HAP-1 (cell line): ENCODE measurements around the gene FAM43B.

Source experiments
- DNase-seq, 2 experiments: peaks; one replicate each; pipeline ENCODE4 v3.0.0-alpha.2; 2016 to 2020; ENCODE audit warnings: low spot score in 2 of 2
- H3K27me3 ChIP-seq: fragments of 250-450 bp; sonication (Bioruptor Pico); 2 replicates; pipeline ENCODE4 v1.5.1; 2020; ENCODE audit warnings: low read depth, mild to moderate bottlenecking, moderate library complexity
- H3K36me3 ChIP-seq: fragments of 250-450 bp; sonication (Bioruptor Pico); replicated peaks from 2 replicates; pipeline ENCODE4 v1.5.1; 2020; ENCODE audit warnings: mild to moderate bottlenecking
- H3K4me1 ChIP-seq: fragments of 250-450 bp; sonication (Bioruptor Pico); 2 replicates; pipeline ENCODE4 v1.5.1; 2020; ENCODE audit warnings: mild to moderate bottlenecking
- H3K4me3 ChIP-seq: fragments of 250-450 bp; sonication (Bioruptor Pico); 2 replicates; pipeline ENCODE4 v1.5.1; 2020; ENCODE audit warnings: mild to moderate bottlenecking, moderate library complexity
- H3K9me3 ChIP-seq: fragments of 250-450 bp; sonication (Bioruptor Pico); 2 replicates; pipeline ENCODE4 v1.5.1; 2020; ENCODE audit warnings: mild to moderate bottlenecking, moderate library complexity
- in situ Hi-C: fragments of 300-500 bp; cut with MboI; formaldehyde crosslinking; loops from 3 replicates; pipeline ENCODE4 v1.14.3; 2020; ENCODE audit warnings: low sequenced_read_pairs, inconsistent platforms, mixed read lengths

The FAM43B gene

DNA sequence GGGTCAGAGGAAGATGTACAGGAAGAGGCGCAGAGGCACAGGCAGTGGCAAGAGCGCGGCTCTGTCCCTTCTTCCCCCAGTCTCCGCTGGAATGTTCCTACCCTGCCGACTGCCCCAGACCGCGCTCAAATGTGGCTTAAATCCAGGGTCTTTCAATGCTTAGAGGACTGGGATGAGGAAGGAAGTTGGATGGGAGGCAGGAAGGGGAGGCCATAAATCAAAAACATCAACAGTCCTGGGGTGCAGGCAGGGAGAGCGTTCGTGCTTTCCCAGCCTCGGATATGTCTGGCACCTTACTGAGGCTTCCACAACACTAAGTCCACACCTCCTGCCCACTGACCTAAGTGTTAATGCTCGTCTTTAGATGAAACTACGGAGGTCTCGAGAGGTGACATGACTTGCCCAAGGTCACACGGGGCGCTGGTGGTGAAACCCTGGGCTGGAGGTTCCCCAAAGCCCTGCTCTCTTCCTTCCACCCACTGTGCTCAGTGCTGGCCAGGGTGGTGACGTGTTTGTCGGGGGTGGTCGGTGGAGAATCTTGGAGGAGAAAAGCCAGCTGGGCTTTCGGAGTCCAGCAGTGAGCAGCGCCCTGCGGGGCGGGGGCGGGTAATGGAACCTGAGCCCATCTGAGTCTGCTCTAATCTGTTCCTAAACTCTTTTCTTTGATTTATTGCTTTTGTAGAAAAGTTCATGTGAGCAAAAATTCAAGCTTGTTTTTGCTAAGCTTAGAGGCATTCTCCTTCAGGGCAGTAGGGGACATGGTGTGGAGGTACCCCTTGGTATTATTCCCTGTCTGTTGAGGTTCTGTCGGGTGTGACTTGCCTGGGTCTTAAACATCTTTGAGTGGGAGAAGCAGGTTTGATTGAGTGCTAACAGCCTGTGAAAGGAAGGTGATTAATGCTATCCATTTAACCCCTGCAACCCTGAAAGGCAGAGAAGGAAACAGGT, 37.2 kb downstream of the FAM43B start:
- Histone ChIP-seq H3K4me1 (peaks cover 7% of the 10 kb centered on the region), H3K36me3 (no peaks in the 10 kb centered on the region), H3K9me3 (no peaks in the 10 kb centered on the region), H3K27me3 (0 out of 2 replicates have a peak, but pooled peaks cover 5% of the 10 kb centered on the region), H3K4me3 (peak overlapping the region; percentile 22)
- in situ Hi-C loops, result no loop called here
- peak in 1 of 2 experiments; percentile 32 for DNase-seq

DNA sequence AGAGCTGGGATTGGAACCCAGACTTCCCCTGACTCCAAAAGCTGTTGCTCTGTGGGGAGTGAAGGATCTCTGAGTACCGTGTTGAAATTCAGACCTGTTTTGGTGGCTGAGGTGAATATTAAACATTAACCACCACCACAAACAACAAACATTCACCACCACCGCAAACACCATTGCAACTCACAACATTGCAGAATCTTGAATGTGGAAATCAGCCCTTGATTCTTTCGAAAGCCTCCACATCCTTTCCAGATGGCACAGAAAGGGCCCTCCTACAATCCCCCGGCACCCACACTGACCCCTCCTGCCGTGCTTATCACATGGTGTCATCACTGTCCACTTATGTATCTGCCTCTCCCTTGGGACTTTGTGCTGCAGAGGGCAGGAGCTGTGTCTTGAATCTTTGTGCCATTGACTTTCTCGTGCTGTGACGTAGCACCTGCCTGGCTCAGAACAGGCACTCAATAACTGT, 38.0 kb downstream of the FAM43B start:
- in situ Hi-C loops, result no loop called here
- Histone ChIP-seq H3K4me3 (no peak overlapping the region), H3K9me3 (no peaks in the 10 kb centered on the region), H3K4me1 (peaks cover 7% of the 10 kb centered on the region), H3K27me3 (0 out of 2 replicates have a peak, but pooled peaks cover 5% of the 10 kb centered on the region), H3K36me3 (no peaks in the 10 kb centered on the region)
- no peak for DNase-seq

DNA sequence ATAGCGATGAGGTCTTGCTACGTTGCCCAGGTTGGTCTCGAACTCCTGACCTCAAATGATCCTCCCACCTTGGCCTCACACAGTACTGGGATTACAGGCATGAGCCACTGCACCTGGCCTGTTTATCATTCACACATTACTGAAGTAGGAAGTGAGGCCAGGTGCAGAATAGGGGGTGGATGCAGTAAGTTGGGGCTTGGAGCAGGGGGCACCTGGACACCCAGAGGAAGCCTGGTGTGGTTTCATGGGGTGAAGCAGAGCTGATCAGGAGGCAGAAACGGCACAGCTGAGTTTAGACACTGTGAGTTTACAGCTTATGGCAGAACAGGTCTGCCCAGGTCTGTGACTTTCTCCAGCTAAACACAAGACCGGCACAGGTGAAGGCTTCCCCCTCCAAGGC, 41.4 kb downstream of the FAM43B start:
- H3K9me3 ChIP-seq, result no peaks in the 10 kb centered on the region
- in situ Hi-C loops, result no loop called here
- H3K4me1 ChIP-seq, result peaks cover 7% of the 10 kb centered on the region
- H3K36me3 ChIP-seq, result no peaks in the 10 kb centered on the region
- no peak overlapping the region for H3K4me3 ChIP-seq
- H3K27me3 ChIP-seq, result 0 out of 2 replicates have a peak, but pooled peaks cover 5% of the 10 kb centered on the region
- DNase-seq, result no peak

DNA sequence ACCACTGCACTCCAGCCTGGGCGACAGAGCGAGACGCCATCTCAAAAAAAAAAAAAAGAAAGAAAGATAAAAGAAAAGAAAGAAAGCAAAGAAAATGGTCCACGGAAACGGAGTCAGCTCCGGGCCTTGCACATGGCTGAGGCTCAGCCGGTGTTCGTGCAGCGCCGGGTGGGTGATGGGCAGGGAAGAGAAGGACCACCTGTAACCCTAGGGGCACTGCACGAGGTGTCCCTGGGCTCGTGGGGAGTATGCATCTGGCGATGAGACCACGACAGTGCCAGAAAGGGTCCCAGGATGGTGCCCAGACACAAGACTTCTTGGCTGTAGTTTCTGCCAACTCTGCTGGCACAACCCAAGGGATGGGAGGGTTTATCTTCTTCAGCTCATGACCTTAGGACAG, 42.4 kb downstream of the FAM43B start:
- H3K36me3 ChIP-seq, result no peaks in the 10 kb centered on the region
- H3K4me1 ChIP-seq, result peaks cover 2% of the 10 kb centered on the region
- DNase-seq, result no peak
- H3K9me3 ChIP-seq, result no peaks in the 10 kb centered on the region
- 0 out of 2 replicates have a peak, but pooled peaks cover under 1% of the 10 kb centered on the region for H3K27me3 ChIP-seq
- in situ Hi-C loops, result no loop called here
- H3K4me3 ChIP-seq, result no peak overlapping the region

DNA sequence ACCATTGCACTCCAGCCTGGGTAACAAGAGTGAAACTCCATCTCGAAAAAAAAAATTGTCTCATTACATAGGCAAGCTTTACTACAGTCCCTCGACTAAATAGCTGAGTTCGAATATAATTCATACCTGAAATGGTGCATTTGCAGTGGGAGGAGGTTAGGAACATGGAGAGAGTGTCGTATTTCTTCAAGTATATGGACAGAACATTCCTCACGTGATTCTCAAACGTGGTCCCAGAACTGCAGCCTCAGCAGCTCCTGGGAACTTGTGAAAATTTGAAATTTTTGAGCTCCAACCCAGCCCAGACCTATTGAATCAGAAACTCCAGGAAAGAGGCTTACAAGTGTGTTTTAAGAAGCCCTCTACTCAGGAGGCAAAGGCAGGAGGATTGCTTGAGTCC, 43.7 kb downstream of the FAM43B start:
- H3K36me3 ChIP-seq, result no peaks in the 10 kb centered on the region
- H3K4me1 ChIP-seq, result no peaks in the 10 kb centered on the region
- H3K9me3 ChIP-seq, result no peaks in the 10 kb centered on the region
- DNase-seq, result no peak
- H3K27me3 ChIP-seq, result no peaks in the 10 kb centered on the region
- H3K4me3 ChIP-seq, result no peak overlapping the region
- in situ Hi-C loops, result no loop called here

DNA sequence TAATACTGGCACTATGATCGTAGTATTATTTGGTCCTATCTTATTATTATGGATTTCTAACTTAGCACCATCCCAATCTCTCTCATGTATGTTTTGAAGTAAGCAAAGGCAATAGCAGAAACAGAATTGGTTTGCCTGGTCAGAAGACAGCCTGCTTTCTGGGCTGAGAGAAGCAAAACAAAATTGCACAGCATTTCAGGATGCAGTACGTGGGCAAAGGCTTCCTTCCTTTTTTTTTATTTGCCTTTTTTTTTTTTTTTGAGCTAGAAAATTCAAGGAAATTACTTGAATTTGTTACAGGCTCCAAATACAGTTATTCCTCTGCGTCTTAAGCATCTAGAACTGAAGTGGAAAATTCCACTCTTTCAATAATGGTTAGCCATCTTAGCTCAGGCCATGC, 45.3 kb downstream of the FAM43B start:
- no peak for DNase-seq
- no peaks in the 10 kb centered on the region for H3K36me3 ChIP-seq
- H3K4me1 ChIP-seq, result no peaks in the 10 kb centered on the region
- H3K4me3 ChIP-seq, result no peak overlapping the region
- no peaks in the 10 kb centered on the region for H3K27me3 ChIP-seq
- in situ Hi-C loops, result no loop called here
- no peaks in the 10 kb centered on the region for H3K9me3 ChIP-seq

DNA sequence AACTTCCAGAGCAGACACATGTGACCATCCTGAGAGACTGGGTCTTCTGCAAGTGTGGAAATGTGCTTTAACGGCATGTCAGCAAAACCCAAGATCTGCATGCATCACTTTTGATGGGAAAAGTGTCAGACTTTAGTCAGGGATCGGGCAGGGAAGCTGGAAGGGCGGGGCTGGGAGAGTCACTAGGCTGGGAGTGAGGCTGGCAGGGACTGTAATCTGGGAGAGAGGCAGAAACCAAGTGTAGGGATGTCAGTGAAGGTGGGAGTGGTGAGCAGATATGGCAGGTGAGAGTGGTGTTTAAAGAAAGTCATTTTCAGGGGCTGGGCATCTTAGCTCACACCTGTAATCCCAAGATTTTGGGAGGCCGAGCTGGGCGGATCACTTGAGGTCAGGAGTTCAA, 47.8 kb downstream of the FAM43B start:
- H3K9me3 ChIP-seq, result no peaks in the 10 kb centered on the region
- DNase-seq, result no peak
- H3K4me1 ChIP-seq, result no peaks in the 10 kb centered on the region
- in situ Hi-C loops, result no loop called here
- H3K27me3 ChIP-seq, result no peaks in the 10 kb centered on the region
- H3K36me3 ChIP-seq, result no peaks in the 10 kb centered on the region
- no peak overlapping the region for H3K4me3 ChIP-seq

DNA sequence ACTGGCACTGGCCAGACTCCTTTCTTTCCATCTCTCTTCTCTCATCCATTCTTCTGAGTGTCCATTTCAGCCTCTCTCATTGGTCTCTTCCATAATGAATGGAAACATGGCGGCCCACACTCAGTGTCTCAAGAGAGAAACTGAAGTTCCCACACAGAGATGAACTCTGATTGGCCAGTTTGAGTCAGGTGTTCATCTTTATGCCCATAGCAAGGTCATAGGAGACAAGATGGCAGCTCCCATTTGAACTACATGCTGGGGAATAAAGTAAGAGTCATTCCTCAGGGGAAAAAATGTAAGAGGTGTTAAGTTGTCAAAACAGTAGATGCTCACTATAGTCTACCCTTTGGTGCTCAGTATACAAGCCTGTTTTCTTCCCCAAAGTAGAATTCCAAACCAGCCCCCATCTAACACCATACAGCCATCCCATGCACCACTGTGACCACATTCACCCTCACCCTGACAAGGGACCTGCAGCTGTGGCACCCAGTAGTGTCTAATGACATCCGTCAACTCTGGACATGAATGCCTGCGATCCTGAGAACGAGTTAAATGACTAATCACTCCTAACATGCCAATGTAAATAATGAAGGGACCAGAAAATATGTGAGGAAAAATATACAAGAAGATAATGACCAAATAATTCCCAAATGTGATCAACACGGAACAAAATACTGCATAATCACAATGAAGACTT, 48.9 kb downstream of the FAM43B start:
- in situ Hi-C loops, result no loop called here
- Histone ChIP-seq H3K27me3 (no peaks in the 10 kb centered on the region), H3K4me1 (no peaks in the 10 kb centered on the region)

DNA sequence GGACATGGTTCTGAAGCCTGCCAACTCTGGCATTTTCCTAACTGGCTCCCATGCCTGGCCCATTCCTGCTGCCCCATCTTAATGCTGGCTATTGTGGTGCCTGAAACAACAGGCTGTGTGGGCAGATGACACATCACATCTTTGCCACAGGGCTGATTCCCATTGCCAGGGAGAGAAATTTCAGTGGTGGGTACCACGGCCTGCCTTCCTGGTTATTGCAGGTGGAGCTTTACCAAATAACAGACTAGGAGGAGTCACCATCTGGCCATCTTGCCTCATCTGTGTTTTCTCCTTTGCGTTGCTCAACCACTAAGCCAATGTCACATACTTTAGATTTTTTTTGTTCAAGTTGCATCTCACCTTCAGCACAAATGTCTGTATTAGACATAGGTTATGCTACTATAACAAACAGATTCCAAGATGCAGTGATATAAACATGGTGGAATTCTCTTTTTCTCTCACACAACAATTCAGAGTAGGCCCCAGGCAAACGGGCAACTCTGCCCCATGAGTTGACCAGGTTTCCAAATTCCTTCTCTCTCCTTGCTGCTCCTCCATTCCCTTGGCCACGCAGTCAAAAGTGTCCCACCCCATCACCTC, 50.6 kb downstream of the FAM43B start:
- DNase-seq, result no peak

More for the DNA sequence above, 48.9 kb downstream of the FAM43B start:
- Histone ChIP-seq H3K9me3 (no peaks in the 10 kb centered on the region), H3K4me3 (no peak overlapping the region), H3K36me3 (no peaks in the 10 kb centered on the region)
- no peak for DNase-seq

DNA sequence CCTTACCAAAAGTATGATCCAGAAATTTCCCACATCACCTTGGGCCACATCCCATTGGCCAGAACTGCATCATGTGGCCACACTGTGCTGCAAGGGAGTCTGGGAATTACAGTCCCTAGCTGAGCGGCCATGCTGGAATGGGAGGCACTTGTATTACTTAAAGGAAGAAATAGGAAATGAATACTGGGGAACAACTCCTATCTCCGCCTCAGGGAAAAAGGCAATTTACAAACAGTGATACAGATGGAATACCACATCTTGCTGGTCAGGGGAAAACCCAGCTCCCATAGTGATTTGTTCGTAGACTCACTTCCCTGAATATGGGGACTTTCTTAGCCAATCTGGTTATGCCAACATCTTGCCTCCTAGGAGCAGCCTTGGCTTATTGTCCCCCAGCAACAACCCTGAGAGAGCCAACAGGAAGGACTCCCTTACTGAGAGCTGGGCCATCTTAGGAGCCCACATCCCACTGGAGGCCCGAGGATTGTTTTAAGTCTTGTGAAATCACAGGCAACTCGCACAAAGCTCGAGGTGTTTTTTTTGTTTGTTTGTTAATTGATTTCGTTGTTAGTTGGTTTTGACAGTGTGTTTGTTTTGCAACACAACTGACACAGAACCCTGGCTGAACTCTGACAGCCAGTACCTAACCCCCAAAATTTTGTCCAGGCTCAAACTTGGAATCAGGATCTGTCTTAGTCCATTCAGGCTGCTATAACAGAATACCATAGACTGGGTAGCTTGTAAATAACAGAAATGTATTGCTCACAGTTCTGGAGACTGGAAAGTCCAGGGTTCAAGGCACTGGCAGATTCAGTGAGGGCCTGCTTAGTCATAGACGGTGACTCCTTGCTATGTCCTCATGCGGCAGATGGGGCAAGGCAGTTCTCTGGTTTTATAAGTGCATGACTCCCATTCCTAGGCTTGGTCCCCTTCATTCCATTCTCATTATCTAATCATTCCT, 51.4 kb downstream of the FAM43B start:
- no peak overlapping the region for H3K4me3 ChIP-seq
- H3K4me1 ChIP-seq, result no peaks in the 10 kb centered on the region
- H3K36me3 ChIP-seq, result no peaks in the 10 kb centered on the region
- no peaks in the 10 kb centered on the region for H3K27me3 ChIP-seq
- DNase-seq, result no peak
- in situ Hi-C loops, result no loop called here
- no peaks in the 10 kb centered on the region for H3K9me3 ChIP-seq

More for the DNA sequence above, 50.6 kb downstream of the FAM43B start:
- in situ Hi-C loops, result no loop called here
- Histone ChIP-seq H3K27me3 (no peaks in the 10 kb centered on the region), H3K4me3 (no peak overlapping the region), H3K9me3 (no peaks in the 10 kb centered on the region), H3K36me3 (no peaks in the 10 kb centered on the region), H3K4me1 (no peaks in the 10 kb centered on the region)
